Urinary bladder (tissue), 4 donors: ENCODE results near the gene VEZT. TPM values are rescaled to one million over a fixed set of nuclear protein-coding genes. Genes with fewer than 3 reads are reported as not detected.

Experiments
- DNase-seq: peaks from one replicate; pipeline ENCODE4 v3.0.0-alpha.2; 2015; ENCODE audit errors: extremely low spot score
- H3K27ac ChIP-seq: one replicate; pipeline ENCODE4 v1.5.1; 2013; ENCODE audit warnings: low read depth, mild to moderate bottlenecking, moderate library complexity
- H3K36me3 ChIP-seq: one replicate; pipeline ENCODE4 v1.6.1; 2013; ENCODE audit warnings: mild to moderate bottlenecking, moderate library complexity; ENCODE audit not compliant: insufficient read depth
- H3K4me1 ChIP-seq: one replicate; pipeline ENCODE4 v1.6.1; 2013; ENCODE audit warnings: mild to moderate bottlenecking, moderate library complexity; ENCODE audit not compliant: insufficient read depth
- H3K4me3 ChIP-seq: one replicate; pipeline ENCODE4 v1.5.1; 2013; ENCODE audit warnings: low read depth, low read length
- WGBS: extraction: QIAGEN DNeasy Blood & Tissue Kit; methylation state at CpG from one replicate; pipeline ENCODE4 v1.1.7; 2013; 5-methylcytosine and 5-hydroxymethylcytosine counted together
- polyA plus RNA-seq: library from polyadenylated mRNA; stranded (reverse); fragments of 200-250 nt; gene quantifications from one replicate; pipeline ENCODE4 v1.2.3, GENCODE V29; 2013
- total RNA-seq: library from RNA; depleted of rRNA; stranded (reverse); fragments of >200 nt; gene quantifications from one replicate; pipeline ENCODE4 v1.2.3, GENCODE V29; 2014
- donor health status: healthy with polysubstance abuse.
- donor health status: healthy.

The VEZT gene
- total and polyA plus RNA-seq, 2 donors: 39.0 to 153 TPM

DNA sequence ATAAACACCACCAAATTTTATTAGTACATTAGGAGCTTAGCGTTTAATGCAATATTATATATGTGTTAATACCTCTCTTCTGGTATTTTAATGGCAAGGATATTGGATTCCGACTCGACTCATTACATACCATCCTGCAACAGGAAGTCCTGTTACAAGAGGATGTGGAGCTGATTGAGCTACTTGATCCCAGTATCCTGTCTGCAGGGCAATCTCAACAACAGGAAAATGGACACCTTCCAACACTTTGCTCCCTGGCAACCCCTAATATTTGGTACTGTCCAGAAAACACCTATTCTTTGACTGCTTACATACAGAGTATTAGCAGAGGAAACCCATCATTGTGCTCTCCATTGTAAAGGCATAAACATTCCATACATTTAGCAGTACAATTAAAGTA lies 45.2 kb downstream of the VEZT start:
- H3K4me1 ChIP-seq: no peaks in the 10 kb centered on the region
- 55% methylated on average over 3 of the region's 3 CpGs for WGBS
- DNase-seq: no peak
- H3K36me3 ChIP-seq: peaks cover 3% of the 10 kb centered on the region
- no peak overlapping the region for H3K4me3 ChIP-seq
- H3K27ac ChIP-seq: no peak overlapping the region

DNA sequence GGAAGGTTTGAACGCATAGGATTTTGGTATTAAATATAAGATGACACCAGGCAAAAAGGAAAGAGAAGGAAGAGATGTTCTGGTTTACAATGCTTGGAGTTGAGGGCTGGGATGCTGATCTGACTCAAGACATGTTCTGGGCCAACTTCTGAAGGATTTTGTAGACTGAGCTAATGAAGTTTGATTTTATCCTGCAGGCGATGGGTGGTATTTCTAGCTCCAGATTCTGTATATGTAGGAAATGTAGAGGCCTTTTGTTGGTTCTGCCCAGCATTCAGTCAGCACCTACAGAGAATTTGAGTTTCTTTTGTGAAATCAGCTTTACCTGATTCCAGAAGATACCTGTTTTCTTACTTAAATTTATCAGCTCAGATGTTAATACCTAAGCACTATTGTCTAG lies 48.2 kb downstream of the VEZT start:
- H3K4me1 ChIP-seq: no peaks in the 10 kb centered on the region
- WGBS: 91% methylated on average over 2 of the region's 2 CpGs
- peaks cover 3% of the 10 kb centered on the region for H3K36me3 ChIP-seq
- no peak overlapping the region for H3K4me3 ChIP-seq
- H3K27ac ChIP-seq: no peak overlapping the region
- DNase-seq: no peak

DNA sequence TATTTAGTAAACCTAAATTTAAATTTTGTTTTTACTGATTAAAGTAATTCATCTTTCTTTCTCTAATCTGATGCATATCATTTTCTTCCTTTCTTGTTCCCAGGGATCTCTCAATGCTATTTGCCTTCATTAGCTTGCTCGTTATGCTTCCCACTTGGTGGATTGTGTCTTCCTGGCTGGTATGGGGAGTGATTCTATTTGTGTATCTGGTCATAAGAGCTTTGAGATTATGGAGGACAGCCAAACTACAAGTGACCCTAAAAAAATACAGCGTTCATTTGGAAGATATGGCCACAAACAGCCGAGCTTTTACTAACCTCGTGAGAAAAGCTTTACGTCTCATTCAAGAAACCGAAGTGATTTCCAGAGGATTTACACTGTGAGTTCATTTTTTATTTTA lies 48.6 kb downstream of the VEZT start:
- Histone ChIP-seq H3K36me3 (peaks cover 3% of the 10 kb centered on the region), H3K27ac (no peak overlapping the region), H3K4me1 (no peaks in the 10 kb centered on the region), H3K4me3 (no peak overlapping the region)
- 90% methylated on average over 6 of the region's 6 CpGs for WGBS
- no peak for DNase-seq

DNA sequence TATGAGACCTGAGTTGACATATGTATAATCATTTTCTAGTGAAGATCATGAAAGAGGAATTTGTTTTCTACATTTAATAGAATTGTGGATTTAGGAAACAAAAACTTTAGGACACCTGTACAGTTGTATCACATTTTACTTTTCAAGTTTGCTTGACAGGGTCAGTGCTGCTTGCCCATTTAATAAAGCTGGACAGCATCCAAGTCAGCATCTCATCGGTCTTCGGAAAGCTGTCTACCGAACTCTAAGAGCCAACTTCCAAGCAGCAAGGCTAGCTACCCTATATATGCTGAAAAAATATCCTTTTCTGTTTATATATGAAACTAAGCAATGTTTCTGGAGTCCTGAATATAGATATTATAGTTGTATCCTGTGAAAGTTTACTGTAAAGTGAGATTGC lies 52.3 kb downstream of the VEZT start:
- Histone ChIP-seq H3K4me1 (no peaks in the 10 kb centered on the region), H3K27ac (no peak overlapping the region), H3K4me3 (no peak overlapping the region), H3K36me3 (no peaks in the 10 kb centered on the region)
- WGBS: 56% methylated on average over 3 of the region's 3 CpGs
- DNase-seq: no peak

DNA sequence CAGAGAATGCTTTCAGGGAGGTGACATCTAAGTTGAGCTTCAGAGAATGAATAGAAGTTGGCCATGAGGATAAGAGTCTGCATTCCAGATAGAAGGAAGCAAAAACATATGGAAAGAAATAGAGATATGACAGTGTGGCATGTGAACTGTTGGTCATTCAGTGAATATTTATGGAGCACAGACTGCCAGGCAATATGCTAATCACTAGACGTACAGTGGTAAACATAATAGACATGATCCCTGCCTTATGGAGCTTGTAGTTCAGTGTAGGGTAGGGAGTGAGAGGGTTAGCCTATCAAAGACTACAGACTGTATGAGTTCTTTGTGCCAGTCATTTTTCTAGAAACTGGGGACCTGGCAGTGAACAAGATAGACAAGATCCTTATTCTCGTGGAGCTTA lies 53.9 kb downstream of the VEZT start:
- no peaks in the 10 kb centered on the region for H3K36me3 ChIP-seq
- H3K27ac ChIP-seq: no peak overlapping the region
- DNase-seq: no peak
- 88% methylated on average over 2 of the region's 2 CpGs for WGBS
- no peaks in the 10 kb centered on the region for H3K4me1 ChIP-seq
- H3K4me3 ChIP-seq: no peak overlapping the region

DNA sequence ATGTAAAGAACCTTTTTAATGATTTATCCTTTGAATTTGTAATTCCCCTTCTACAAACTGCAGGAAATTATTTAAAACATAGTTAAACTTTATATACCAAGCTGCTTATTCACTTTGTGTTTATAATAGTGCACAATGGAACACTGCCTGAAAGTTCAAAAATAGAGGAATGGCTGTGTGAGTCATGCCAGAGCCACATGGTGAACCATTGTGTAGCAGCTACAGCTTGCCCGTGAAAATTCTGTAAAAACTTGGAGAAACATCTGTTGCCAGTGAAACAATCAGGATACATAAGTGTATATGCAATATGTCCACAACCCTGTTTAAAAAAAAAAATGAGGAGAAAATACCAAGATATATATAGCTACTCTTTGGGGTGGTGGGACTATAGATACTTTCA lies 59.5 kb downstream of the VEZT start:
- peak overlapping the region; percentile 32 for H3K27ac ChIP-seq
- 23% methylated on average over 1 of the region's 1 CpG for WGBS
- DNase-seq: no peak
- no peak overlapping the region for H3K4me3 ChIP-seq
- H3K36me3 ChIP-seq: no peaks in the 10 kb centered on the region
- no peaks in the 10 kb centered on the region for H3K4me1 ChIP-seq

DNA sequence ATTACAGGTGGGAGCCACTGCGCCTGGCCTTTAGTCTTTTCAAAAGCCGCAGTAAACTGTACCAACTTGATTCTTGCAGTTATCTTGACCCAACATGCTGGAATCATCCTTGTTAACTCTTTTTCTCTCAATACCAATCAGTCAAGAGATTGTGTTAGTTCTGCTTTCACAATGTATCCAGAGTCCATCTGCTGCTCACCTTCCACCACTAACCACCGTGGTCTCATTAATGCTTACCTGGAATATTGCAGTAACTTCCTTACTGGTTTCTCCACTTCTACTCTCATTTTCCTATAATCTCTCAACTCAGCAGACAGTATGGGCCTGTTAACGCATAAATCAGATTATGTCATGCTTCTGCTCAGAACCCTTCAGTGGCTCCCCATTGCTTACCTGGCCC lies 62.2 kb downstream of the VEZT start:
- peaks cover 5% of the 10 kb centered on the region for H3K36me3 ChIP-seq
- 99% methylated on average over 4 of the region's 4 CpGs for WGBS
- H3K4me1 ChIP-seq: no peaks in the 10 kb centered on the region
- no peak for DNase-seq
- no peak overlapping the region for H3K4me3 ChIP-seq
- H3K27ac ChIP-seq: no peak overlapping the region

DNA sequence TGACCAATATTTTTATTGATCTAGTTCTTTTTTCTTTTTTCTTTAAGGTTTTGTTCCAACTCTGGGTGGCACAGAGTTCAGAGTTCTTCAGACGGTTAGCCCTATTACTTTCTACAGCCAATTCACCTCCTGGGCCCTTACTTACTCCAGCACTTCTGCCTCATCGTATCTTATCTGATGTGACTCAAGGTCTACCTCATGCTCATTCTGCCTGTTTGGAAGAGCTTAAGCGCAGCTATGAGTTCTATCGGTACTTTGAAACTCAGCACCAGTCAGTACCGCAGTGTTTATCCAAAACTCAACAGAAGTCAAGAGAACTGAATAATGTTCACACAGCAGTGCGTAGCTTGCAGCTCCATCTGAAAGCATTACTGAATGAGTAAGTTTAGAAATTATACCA lies 64.7 kb downstream of the VEZT start:
- no peak overlapping the region for H3K4me3 ChIP-seq
- 94% methylated on average over 6 of the region's 6 CpGs for WGBS

DNA sequence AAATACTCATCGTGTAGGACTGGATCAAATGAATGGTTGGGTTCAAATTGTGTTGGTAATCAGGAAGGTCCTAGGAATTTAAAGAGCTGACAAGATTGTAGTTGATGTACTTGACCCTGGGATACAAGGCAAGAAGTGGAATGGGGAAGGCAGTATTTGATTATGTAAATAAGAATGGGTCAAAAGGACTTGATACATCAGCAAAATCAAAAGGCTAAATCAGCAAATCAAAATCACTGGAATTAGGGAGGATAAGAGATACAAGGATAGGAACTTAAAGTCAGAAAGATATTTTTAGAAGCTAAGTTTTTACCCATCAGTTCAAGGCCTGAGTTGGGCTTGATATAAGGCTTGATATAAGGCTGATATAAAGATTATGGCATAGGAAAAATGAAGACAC lies 65.8 kb downstream of the VEZT start:
- Histone ChIP-seq H3K27ac (no peak overlapping the region), H3K36me3 (peaks cover 5% of the 10 kb centered on the region), H3K4me1 (no peaks in the 10 kb centered on the region), H3K4me3 (no peak overlapping the region)
- DNase-seq: no peak
- 97% methylated on average over 1 of the region's 1 CpG for WGBS

More for the DNA sequence above, 64.7 kb downstream of the VEZT start:
- H3K36me3 ChIP-seq: peaks cover 5% of the 10 kb centered on the region
- no peak for DNase-seq
- no peak overlapping the region for H3K27ac ChIP-seq
- H3K4me1 ChIP-seq: no peaks in the 10 kb centered on the region

DNA sequence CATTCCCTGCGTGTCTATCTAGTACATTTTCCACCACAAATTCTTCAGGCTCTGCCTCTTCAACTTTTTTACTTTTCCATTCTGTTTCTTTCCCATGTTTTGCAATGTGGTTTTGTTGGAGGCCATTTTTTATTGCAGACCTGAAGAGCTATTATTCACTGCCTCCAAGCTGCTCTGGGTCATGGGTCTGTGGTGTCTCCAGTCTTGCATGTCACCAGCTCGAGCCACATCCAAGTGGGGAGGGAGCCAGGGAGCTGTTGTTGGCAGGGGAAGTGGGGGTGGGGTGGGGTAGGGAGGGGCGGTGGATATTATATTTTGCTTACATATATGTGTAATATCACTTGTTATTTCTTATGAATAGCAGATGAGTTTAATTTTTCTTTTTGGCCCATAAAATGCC lies 69.1 kb downstream of the VEZT start:
- DNase-seq: no peak
- Histone ChIP-seq H3K4me1 (no peaks in the 10 kb centered on the region), H3K4me3 (no peak overlapping the region), H3K36me3 (peaks cover 5% of the 10 kb centered on the region), H3K27ac (no peak overlapping the region)
- WGBS: 76% methylated on average over 3 of the region's 3 CpGs

DNA sequence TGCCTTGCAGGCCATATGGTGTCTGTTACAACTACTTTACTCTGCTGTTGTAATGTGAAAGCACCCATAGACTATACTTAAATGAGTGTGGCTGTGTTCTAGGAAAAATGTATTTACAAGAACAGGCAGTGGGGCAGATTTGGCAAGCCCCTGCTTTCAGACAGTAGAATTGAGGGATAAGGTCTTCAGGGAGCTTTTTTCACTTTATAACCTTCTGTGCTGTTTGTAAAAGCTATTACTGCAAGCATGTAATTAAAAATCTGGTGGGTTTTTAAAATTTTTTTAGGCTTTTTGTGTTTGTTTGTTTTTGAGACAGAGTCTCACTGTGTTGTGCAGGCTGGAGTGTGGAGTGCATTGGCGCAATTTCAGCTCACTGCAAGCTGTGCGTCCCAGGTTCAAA lies 73.9 kb downstream of the VEZT start:
- Histone ChIP-seq H3K4me3 (no peak overlapping the region), H3K4me1 (no peaks in the 10 kb centered on the region), H3K36me3 (peaks cover 2% of the 10 kb centered on the region), H3K27ac (no peak overlapping the region)
- no peak for DNase-seq
- 89% methylated on average over 2 of the region's 2 CpGs for WGBS

DNA sequence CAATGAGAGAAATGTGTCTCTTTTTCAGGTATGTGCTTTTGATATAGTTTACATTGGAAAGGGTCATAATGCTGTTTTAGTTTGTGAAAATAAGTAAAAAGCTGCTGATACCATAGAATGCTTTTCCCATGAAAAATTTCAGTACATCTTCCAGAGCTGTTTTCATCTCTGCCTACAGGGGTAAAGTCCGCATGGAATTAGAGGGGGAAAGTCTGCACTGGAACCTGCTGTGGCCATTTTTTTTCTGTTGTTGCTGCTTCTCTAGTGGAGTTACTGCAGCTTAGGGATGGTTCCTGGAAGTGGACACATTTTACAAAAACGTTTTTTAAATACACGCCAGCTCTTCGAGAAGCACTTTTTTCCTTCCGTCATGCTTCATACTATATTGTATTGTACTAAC lies 81.3 kb downstream of the VEZT start:
- Histone ChIP-seq H3K36me3 (peaks cover 3% of the 10 kb centered on the region), H3K27ac (no peak overlapping the region), H3K4me1 (no peaks in the 10 kb centered on the region), H3K4me3 (no peak overlapping the region)
- no peak for DNase-seq
- 83% methylated on average over 5 of the region's 5 CpGs for WGBS

DNA sequence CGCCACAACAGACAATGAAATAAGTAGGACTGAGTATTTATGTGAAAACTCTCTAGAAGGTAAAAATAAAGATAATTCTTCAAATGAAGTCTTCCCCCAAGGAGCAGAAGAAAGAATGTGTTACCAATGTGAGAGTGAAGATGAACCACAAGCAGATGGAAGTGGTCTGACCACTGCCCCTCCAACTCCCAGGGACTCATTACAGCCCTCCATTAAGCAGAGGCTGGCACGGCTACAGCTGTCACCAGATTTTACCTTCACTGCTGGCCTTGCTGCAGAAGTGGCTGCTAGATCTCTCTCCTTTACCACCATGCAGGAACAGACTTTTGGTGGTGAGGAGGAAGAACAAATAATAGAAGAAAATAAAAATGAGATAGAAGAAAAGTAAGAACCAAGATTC lies 82.7 kb downstream of the VEZT start:
- no peak for DNase-seq
- Histone ChIP-seq H3K27ac (no peak overlapping the region), H3K4me3 (no peak overlapping the region), H3K36me3 (peaks cover 3% of the 10 kb centered on the region), H3K4me1 (no peaks in the 10 kb centered on the region)
- 92% methylated on average over 2 of the region's 2 CpGs for WGBS

DNA sequence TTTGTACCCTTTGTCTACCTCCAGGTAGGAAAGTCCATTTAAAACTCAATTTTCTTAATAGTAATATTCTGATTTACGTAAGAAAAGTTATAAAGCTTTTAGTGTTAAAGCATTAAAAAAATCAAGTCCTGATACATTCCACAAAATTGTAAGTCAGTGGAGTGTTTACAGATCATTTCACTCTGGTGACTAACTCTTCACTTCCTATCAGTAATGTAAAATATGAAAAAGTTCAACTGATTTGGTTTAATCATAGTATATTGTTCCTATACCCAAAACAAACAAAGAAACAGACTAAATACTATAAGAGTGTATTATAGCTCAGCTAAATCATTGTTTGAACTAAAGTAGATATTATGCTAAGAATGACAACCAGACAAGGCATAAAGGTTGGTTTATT lies 85.9 kb downstream of the VEZT start:
- no peak for DNase-seq
- Histone ChIP-seq H3K27ac (no peak overlapping the region), H3K4me3 (no peak overlapping the region), H3K36me3 (peaks cover 1% of the 10 kb centered on the region), H3K4me1 (no peaks in the 10 kb centered on the region)
- WGBS: 92% methylated on average over 1 of the region's 1 CpG

DNA sequence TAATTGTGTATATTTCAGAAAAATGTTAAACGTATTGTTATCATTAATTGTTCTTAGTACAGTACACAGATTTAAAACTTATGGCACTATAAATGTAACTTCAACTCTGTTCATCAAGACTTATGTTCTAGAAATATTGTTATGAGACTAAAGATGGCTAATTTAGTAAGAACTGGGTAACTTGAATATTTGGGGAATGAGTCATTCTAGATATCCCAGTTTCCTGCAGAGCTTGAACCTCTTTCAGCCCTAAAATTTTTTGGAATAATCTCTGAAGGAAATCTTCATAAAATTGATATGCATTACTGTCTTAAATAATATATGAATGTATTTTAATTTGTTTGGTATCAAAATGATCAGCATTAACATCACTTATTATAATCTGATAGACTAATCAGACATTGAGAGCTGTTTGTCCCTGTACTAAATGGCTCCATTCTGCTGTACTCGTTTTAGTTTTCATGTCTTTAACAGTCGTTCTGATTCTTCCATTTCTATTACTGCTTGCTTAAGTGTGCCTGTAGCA lies 87.1 kb downstream of the VEZT start:
- H3K4me3 ChIP-seq: no peak overlapping the region
- peaks cover 1% of the 10 kb centered on the region for H3K36me3 ChIP-seq
- no peak for DNase-seq
- H3K27ac ChIP-seq: no peak overlapping the region
- 58% methylated on average over 3 of the region's 3 CpGs for WGBS
- no peaks in the 10 kb centered on the region for H3K4me1 ChIP-seq
